ENCODE results near the gene SPATA20. TPM values are rescaled to one million over a fixed set of nuclear protein-coding genes. Genes with fewer than 3 reads are reported as not detected.

Gene SPATA20
- total and polyA plus RNA-seq, 2 of the 8 experiments (the other 6 are each of a cell fraction or from before 2014, with no cell fraction given) = 16.2 to 17.5 TPM

DNA sequence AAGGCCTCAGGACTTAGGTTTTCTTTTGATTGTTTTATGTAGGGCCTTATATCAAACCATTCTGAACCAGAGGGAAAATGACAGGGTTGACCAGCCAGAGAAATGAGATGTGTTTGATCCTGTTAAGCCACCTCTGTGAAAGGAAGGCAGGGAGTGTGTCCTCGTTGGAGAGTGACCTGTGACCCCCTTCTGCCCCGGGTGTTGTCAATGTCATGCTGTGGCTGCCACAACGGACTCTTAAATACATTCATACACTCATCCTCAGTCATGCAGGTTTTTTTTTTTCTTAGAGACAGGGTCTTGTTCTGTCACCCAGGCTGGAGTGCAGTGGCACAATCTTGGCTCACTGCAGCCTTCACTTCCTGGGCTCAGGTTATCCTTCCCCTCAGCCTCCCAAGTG is 32.6 kb upstream of the SPATA20 start:
- ChIA-PET CTCF (ENCODE audit: partially characterized antibody) (interaction anchor here (0.8 to 1.4 kb wide), 4 partner anchors 13 to 31 kb away, joined by 3 to 8 read pairs (median 5); no protein-coding TSS in a partner anchor), POLR2A (ENCODE audit: partially characterized antibody) (interaction anchor here (1.2 to 1.8 kb wide), 2 partner anchors 9 to 26 kb away, joined by 4 to 5 read pairs; no protein-coding TSS in a partner anchor)
- no peak overlapping the region for H4K5ac ChIP-seq (ENCODE audit: insufficient read length, low read depth, low read length)
- H3K79me1 ChIP-seq (ENCODE audit: low read depth, low read length) = no peaks in the 10 kb centered on the region
- no peak overlapping the region for H3K4me3 ChIP-seq (ENCODE audit: extremely low read depth in 1 of 4, insufficient read depth in 2 of 4, low read depth in 3 of 4, low read length in 4 of 4)
- no peak overlapping the region for H2AFZ ChIP-seq (ENCODE audit: low read length)
- H4K8ac ChIP-seq (ENCODE audit: extremely low read depth, insufficient read depth, low read length) = no peak overlapping the region
- peaks cover 0 to 2% (median 0%) of the 10 kb centered on the region in 4 experiments; a peak in 2 of 7 replicates for H3K4me1 ChIP-seq (replicated peaks in 1 of 4; ENCODE audit: control insufficient read depth in 3 of 4, insufficient read depth in 4 of 4, low read length in 3 of 4)
- no peak overlapping the region for H2BK20ac ChIP-seq (ENCODE audit: low read length)
- no peak overlapping the region for H3K23ac ChIP-seq (ENCODE audit: insufficient read length)
- no peak overlapping the region for H2BK120ac ChIP-seq (replicated peaks; ENCODE audit: low read depth, low read length)
- H3K14ac ChIP-seq (ENCODE audit: insufficient read length) = no peak overlapping the region
- no peak overlapping the region for H2BK15ac ChIP-seq (ENCODE audit: low read length)
- TF ChIP-seq ZNF274 (IDR thresholded peaks at IDR 0.05; ENCODE audit: borderline replicate concordance, extremely low read depth, low read length) = no peak
- no peak for TF ChIP-seq NANOG (IDR thresholded peaks at IDR 0.05; ENCODE audit: insufficient read depth, low read depth, low read length, poor library complexity, severe bottlenecking)
- TF ChIP-seq GABPA (IDR thresholded peaks at IDR 0.05; ENCODE audit: borderline replicate concordance, insufficient read depth, low read length) = no peak
- TF ChIP-seq JUN (IDR thresholded peaks at IDR 0.05; ENCODE audit: low read depth, low read length) = no peak
- no peak overlapping the region for H4K91ac ChIP-seq (replicated peaks; ENCODE audit: insufficient read length, low read length)
- H3K27me3 ChIP-seq (replicated peaks in 1 of 4; ENCODE audit: control insufficient read depth in 3 of 4, extremely low read depth in 1 of 4, insufficient read depth in 3 of 4, low read length in 3 of 4) = no peaks in the 10 kb centered on the region; a peak in 1 of 7 replicates
- no peak overlapping the region for H3K56ac ChIP-seq (replicated peaks; ENCODE audit: insufficient read length, low read depth, low read length)
- no peak overlapping the region for H2BK5ac ChIP-seq (ENCODE audit: low read depth, low read length)
- H4K20me1 ChIP-seq (replicated peaks in 1 of 2; ENCODE audit: control insufficient read depth in 1 of 2, insufficient read depth in 2 of 2, low read length in 2 of 2) = peaks cover 1 to 3% of the 10 kb centered on the region in 2 experiments
- H2BK12ac ChIP-seq (ENCODE audit: low read depth, low read length) = peak overlapping the region; percentile 60; the same call in 1 of the 2 replicates
- no peak overlapping the region for H3K4ac ChIP-seq (replicated peaks; ENCODE audit: insufficient read length, low read depth, low read length)
- H3K36me3 ChIP-seq (ENCODE audit: control insufficient read depth in 2 of 4, insufficient read depth in 4 of 4, low read length in 3 of 4) = no peaks in the 10 kb centered on the region
- H2AK5ac ChIP-seq (ENCODE audit: low read depth, low read length) = no peak overlapping the region
- no peak overlapping the region; the same call in 1 of the 2 replicates for H3K18ac ChIP-seq (ENCODE audit: extremely low read depth, low read length)
- no peak overlapping the region for H3K27ac ChIP-seq (ENCODE audit: low read depth, low read length)
- no peaks in the 10 kb centered on the region for H3K9me3 ChIP-seq (ENCODE audit: insufficient read depth in 2 of 2, low read depth in 1 of 2, low read length in 1 of 2)
- WGBS, 2 experiments (ENCODE audit: extremely low coverage in 1 of 2, insufficient coverage in 1 of 2, insufficient read length in 1 of 2, insufficient replicate concordance in 2 of 2, low coverage in 1 of 2, low lambda C conversion rate in 2 of 2, missing lambda C conversion rate in 1 of 2) = 77% methylated on average over 3 of the region's 3 CpGs; no CpG with 5 or more reads in 1 of the 2 experiments
- H3K23me2 ChIP-seq (ENCODE audit: low read depth, low read length) = no peaks in the 10 kb centered on the region
- no peak overlapping the region for H3K4me2 ChIP-seq (ENCODE audit: insufficient read depth in 1 of 2, low read depth in 2 of 2, low read length in 2 of 2)
- H3K9ac ChIP-seq (replicated peaks in 1 of 4; ENCODE audit: extremely low read depth in 1 of 4, low read depth in 3 of 4, low read length in 3 of 4) = no peak overlapping the region
- H3K79me2 ChIP-seq (ENCODE audit: control insufficient read depth in 1 of 2, insufficient read depth in 2 of 2, low read length in 2 of 2) = no peaks in the 10 kb centered on the region
- no peak for FAIRE-seq
- DNase-seq (ENCODE audit: low read depth in 1 of 2, low spot score in 2 of 2) = no peak
